Raji (cell line): ENCODE data around the gene PRKCA.

Experiments
- POLR2A ChIP-seq: IDR thresholded peaks from 2 replicates; pipeline ENCODE4 v1.6.1; 2011; ENCODE audit warnings: low read depth, low read length, control low read depth; ENCODE audit not compliant: insufficient read depth

PRKCA gene

DNA sequence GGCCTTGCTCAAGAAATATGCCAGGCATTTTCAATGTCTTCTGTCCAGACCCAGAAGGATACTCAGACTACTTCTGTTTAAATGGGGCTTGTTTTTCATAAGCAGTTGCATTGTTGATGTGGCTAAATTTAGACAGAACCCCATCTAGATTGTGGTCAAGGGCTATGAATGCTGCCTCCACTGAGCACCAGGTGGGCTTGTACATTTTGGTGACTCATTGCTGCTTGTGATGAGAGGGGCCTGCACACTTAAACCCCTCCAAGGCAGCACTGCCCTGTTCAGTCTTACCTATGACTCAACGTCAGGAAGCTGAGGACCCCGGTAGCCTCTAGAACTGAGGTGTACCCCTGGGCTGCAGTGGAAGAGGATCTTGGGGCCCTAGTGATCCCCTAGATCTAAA is 144.0 kb downstream of the PRKCA start:
- TF ChIP-seq POLR2A, result no peak

DNA sequence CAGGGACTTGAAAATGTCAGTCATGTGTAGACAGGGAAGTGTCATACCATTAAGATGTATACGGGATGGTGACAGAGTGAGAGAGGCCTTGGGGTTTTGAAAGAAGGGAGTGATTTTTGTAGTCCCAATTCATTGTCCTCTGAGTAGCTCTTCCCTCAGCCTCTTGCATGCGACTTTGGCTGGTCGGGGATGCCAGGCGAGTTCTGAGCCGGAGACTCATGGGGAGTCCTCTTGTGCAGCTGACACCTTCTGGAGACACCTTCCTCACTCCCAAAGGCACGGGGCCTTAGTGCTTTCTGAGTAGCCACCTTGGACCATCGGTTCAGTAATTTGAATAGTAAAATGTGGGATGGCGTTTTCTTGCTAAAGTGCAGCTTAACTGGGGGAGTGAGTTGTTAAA is 144.7 kb downstream of the PRKCA start:
- TF ChIP-seq POLR2A, result no peak

DNA sequence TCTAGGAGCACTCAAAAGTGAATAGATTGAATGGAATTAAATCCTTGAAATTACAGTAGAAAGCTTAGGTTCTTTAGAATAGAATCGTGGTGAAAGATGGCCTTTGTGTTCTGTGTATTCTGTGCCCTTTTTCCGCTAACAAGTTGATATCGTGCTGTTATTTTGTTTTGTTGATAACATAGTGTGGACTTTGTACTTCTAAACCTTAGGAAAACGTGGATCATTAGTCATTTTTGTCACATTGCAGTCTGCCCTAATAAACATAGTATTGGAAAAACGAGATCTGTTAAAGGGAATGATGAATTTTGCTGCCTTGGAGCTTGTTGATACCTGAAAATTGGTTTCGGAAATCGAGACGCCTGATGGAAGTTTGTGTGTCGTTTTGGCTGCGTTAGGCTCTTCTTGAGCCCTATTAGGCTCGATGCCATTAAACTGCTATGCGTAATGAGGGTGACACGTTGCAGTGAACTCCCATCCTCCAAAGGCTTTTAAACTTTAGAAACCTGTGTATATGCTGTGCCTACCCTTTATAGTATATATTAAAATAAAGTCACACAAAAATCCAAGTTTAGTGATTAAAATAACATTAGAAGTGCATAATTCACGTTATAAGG is 145.7 kb downstream of the PRKCA start:
- no peak for TF ChIP-seq POLR2A

DNA sequence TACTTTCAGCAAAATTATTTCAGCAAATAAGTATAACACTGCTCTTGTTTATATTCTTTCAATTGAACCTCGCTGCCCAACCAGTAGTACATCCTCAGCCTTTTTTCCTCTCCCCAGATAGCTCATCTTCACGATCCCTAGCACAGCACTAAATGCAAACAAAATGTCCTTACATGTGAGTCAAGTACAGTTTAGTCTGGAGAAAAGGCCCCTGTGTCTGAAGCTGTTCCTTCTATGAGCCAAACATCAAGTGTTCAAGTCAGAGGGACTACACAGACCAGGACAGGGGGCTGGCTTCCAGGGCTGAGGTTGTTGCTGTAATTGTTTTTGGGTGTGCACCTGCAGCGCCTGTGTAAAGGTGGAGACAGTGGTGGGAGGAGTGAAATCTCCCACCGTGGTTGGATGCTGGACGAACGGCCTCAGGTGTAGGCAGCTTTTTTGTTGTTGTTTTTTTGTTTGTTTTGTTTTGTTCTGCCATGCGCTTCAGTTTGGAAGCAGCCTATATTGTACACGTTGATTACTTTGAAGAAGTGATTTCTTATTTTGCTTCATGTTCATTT is 147.1 kb downstream of the PRKCA start:
- TF ChIP-seq POLR2A, result no peak

GRCh38 chr17:66450008-66450851 is 147.8 kb downstream of the PRKCA start:
- no peak for TF ChIP-seq POLR2A

DNA sequence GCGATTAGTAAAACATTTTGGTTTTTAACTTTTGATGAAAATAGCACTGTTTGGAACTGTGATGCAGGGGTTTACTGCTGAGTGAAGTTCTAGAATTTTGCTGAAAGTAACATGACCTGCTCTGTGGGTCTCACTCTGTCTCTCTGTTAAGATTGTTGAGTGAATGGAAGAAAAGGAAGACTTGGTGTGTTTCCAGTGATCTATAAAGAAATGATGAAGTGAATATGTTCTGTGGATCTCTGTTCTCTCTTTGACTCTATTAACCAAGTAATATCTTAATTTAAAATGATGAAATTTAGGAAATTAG is 148.4 kb downstream of the PRKCA start:
- TF ChIP-seq POLR2A, result no peak

- TF ChIP-seq POLR2A, result no peak
Observed at GRCh38 chr17:66451188-66452149, 149.1 kb downstream of the PRKCA start.

DNA sequence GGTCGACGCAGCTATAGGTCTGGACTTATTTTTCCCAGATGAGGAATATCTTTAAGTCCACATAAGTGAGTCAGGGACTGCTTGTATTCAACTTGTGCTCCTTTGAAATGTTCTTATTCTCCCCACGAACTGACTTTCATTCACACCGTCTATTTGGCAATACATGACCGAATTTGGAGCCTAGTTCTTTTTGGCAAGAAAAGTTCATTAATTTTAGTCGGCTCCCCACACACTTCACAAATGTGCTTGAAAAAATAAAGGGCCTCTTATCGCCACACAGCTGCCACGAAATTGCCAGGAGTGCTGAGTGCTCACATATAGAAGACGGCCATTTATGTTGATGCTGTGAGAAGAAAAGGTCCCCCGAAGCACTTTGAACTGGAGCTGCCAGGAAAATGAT is 152.6 kb downstream of the PRKCA start:
- TF ChIP-seq POLR2A, result no peak

- no peak for TF ChIP-seq POLR2A
Observed at GRCh38 chr17:66458782-66459181, 156.4 kb downstream of the PRKCA start.

DNA sequence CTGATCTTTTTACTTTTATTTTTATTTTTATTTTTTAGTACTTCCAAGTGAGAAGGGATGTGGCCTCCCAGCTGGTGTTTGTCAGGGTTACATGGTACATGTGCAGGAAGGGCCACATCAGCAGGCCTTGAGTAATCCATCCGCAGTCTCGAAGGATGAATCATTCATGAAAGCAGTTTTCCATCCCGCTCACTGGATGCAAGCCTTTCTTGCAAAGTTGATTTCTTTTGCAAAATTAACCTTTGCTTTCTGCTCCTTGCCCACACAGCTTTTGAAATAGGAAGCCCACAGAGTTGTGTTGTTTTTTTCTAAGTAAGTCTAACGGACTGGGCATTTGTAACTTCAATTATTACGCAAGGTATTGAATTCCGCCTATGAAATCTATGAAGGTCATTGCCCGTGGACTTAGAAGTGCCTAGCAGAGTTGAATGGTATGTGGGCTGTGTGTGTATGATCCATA is 157.4 kb downstream of the PRKCA start:
- TF ChIP-seq POLR2A, result no peak

- TF ChIP-seq POLR2A, result no peak
Observed at GRCh38 chr17:66460558-66460957, 158.1 kb downstream of the PRKCA start.

GRCh38 chr17:66461343-66461995 is 159.1 kb downstream of the PRKCA start:
- TF ChIP-seq POLR2A, result no peak

DNA sequence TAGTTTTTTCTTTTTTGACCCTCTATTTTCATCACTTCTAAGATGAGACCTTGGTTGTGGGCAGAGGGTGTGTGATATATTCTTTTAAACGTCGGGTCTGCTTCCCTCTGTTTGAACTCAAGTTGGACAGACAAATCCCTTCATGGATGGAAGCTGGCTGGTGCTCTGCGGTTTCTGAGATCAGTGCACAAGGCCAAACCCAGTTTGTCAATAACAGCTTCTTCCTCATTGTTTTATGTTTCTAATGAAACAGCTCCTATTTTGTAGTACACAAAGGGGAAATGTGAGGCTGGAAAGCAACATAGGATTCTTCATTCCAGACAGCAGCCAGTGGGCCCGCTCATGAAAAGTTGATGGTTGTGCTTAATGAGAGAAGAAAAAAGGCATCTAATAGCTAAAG is 159.6 kb downstream of the PRKCA start:
- TF ChIP-seq POLR2A, result no peak

DNA sequence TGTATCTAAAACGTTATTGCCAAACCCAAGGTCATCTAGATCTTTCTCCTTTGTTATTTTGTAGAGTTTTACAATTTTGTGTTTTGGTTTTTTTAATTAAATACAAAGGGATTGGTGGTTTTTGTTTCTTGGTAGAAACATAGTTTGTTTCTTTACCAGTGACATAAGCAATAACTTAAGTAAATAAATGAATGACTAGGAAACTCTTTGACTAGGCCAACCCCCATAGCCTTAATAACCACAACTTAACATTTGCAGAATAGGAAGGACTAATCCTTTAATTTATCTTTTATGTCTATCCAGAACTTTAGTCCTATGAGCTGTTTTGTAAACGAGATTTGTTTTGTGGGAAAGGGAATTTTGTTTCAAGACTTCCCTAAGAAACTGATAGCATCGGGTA is 162.5 kb downstream of the PRKCA start:
- no peak for TF ChIP-seq POLR2A

DNA sequence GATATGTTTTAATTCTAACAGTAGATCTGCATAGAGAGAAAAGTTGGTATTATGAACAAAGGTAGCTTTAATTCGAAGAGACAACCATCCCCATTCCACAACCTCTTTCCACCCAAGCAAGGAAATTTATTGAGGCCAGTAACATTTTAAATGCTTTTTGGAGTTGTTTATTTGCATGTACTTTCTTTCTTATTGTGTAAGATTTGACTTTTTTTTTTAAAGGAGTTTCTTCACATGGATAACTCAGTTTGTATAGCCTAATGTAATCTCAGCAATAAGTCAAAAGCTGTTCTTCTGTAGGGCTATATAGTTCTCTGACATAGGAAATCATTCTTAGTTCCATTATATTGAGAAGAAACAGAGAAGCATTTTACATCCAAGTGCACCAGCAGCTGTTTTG is 163.3 kb downstream of the PRKCA start:
- no peak for TF ChIP-seq POLR2A
